B cell (primary cell): ENCODE results near the gene MTHFS. TPM values are rescaled to one million over a fixed set of nuclear protein-coding genes. Genes with fewer than 3 reads are reported as not detected.

Source experiments
- ATAC-seq: fragments of 200-7000 bp; cut with Tn5 transposase; one replicate; pipeline ENCODE4 v1.10.0; 2021; ENCODE audit warnings: low read depth, mild to moderate bottlenecking, moderate number of reproducible peaks, moderate library complexity
- CTCF ChIA-PET: fragments of 350-600 bp; sonication (Branson Sonifier 250); formaldehyde crosslinking; loops from one replicate; lab custom pipeline; 2021; ENCODE audit warnings: antibody characterized with exemption, inconsistent platforms; lab: Charles Lee
- POLR2A ChIA-PET: fragments of 350-600 bp; sonication (Branson Sonifier 250); formaldehyde crosslinking; loops from one replicate; lab custom pipeline; 2021; ENCODE audit warnings: antibody characterized with exemption; lab: Charles Lee
- DNase-seq: peaks from one replicate; pipeline ENCODE4 v3.0.0; 2013
- H2AFZ ChIP-seq: 2 replicates; pipeline ENCODE4 v1.6.1; 2012; ENCODE audit warnings: mild to moderate bottlenecking, low read depth, low read length; ENCODE audit not compliant: insufficient read depth, poor library complexity, severe bottlenecking
- H3K27ac ChIP-seq, 2 donors: 1 replicate in 1 of 2; 2 replicates in 1 of 2; pipeline ENCODE4 v1.5.1; 2012 to 2013; ENCODE audit warnings: low read length in 2 of 2, mild to moderate bottlenecking in 2 of 2, moderate library complexity in 1 of 2
- H3K27me3 ChIP-seq, 4 experiments: fragments of 200-600 bp in 1 of 4; sonication (generic) in 1 of 4; replicated peaks in 1 of 4; 1 replicate in 2 of 4; 2 replicates in 2 of 4; pipeline versions ENCODE4 v1.6.1 to v1.7.0; 2013 to 2016; ENCODE audit warnings: low read length in 3 of 4, mild to moderate bottlenecking in 2 of 4, mixed read lengths in 1 of 4, moderate library complexity in 1 of 4; ENCODE audit not compliant: insufficient read depth in 4 of 4, control insufficient read depth in 3 of 4; ENCODE audit errors: control extremely low read depth in 1 of 4
- H3K36me3 ChIP-seq, 2 experiments: replicated peaks in 1 of 2; 1 replicate in 1 of 2; 2 replicates in 1 of 2; pipeline versions ENCODE4 v1.6.1 to v1.7.1; 2013; ENCODE audit warnings: low read length in 1 of 2; ENCODE audit not compliant: insufficient read depth in 2 of 2, control insufficient read depth in 1 of 2; ENCODE audit errors: control extremely low read depth in 1 of 2, extremely low read depth in 1 of 2
- H3K4me1 ChIP-seq, 2 donors: fragments of 200-600 bp in 1 of 2; sonication (generic) in 1 of 2; 1 replicate in 1 of 2; 2 replicates in 1 of 2; pipeline versions ENCODE4 v1.5.1 to v1.6.1; 2013 to 2017; ENCODE audit warnings: low read length in 2 of 2; ENCODE audit not compliant: control insufficient read depth in 2 of 2, insufficient read depth in 2 of 2
- H3K4me2 ChIP-seq: replicated peaks from 2 replicates; pipeline ENCODE3; 2012; ENCODE audit warnings: mild to moderate bottlenecking, low read depth, low read length; ENCODE audit not compliant: poor library complexity, severe bottlenecking
- H3K4me3 ChIP-seq, 5 experiments: fragments of 200-600 bp in 1 of 5; sonication (generic) in 1 of 5; 1 replicate in 3 of 5; 2 replicates in 2 of 5; pipeline versions ENCODE4 v1.5.1 to v1.7.0; 2011 to 2016; ENCODE audit warnings: low read length in 4 of 5, mild to moderate bottlenecking in 4 of 5, low read depth in 2 of 5, control low read depth in 1 of 5, moderate library complexity in 1 of 5; ENCODE audit not compliant: insufficient read depth in 1 of 5; ENCODE audit errors: control extremely low read depth in 1 of 5, extremely low read depth in 1 of 5
- H3K79me2 ChIP-seq: fragments of 200-600 bp; sonication (generic); one replicate; pipeline ENCODE4 v1.6.0; 2016; ENCODE audit warnings: low read length; ENCODE audit not compliant: control insufficient read depth, insufficient read depth
- H3K9ac ChIP-seq: fragments of 200-600 bp; sonication (generic); 2 replicates; pipeline ENCODE4 v1.6.1; 2017; ENCODE audit warnings: mild to moderate bottlenecking, low read length, moderate library complexity
- H3K9me3 ChIP-seq, 3 donors: one replicate each; pipeline versions ENCODE4 v1.6.1 to v1.7.1; 2013; ENCODE audit warnings: low read length in 2 of 3; ENCODE audit not compliant: control insufficient read depth in 2 of 3, insufficient read depth in 1 of 3; ENCODE audit errors: control extremely low read depth in 1 of 3
- H4K20me1 ChIP-seq: 2 replicates; pipeline ENCODE4 v1.6.0; 2012; ENCODE audit warnings: mild to moderate bottlenecking, low read length; ENCODE audit not compliant: insufficient read depth, control insufficient read depth, poor library complexity, severe bottlenecking
- H3K27ac Mint-ChIP-seq: one replicate; pipeline ENCODE4 v1.8.0; 2021; ENCODE audit warnings: mixed read lengths
- H3K27me3 Mint-ChIP-seq: one replicate; pipeline ENCODE4 v1.8.0; 2021; ENCODE audit warnings: mixed read lengths
- H3K4me1 Mint-ChIP-seq: one replicate; pipeline ENCODE4 v1.8.0; 2021; ENCODE audit warnings: mixed read lengths
- H3K4me3 Mint-ChIP-seq: one replicate; pipeline ENCODE4 v1.8.0; 2021; ENCODE audit warnings: mixed read lengths
- H3K9me3 Mint-ChIP-seq: one replicate; pipeline ENCODE4 v1.8.0; 2022; ENCODE audit warnings: mixed read lengths; ENCODE audit not compliant: insufficient read depth
- CTCF ChIP-seq: fragments of 200-600 bp; IDR thresholded peaks from one replicate; pipeline ENCODE4 v1.8.0; 2022; ENCODE audit warnings: antibody characterized with exemption, mild to moderate bottlenecking
- EZH2 ChIP-seq: IDR thresholded peaks from 2 replicates; pipeline ENCODE4 v1.6.1; 2012; ENCODE audit warnings: borderline replicate concordance, low read depth, mild to moderate bottlenecking, moderate library complexity, low read length; ENCODE audit not compliant: insufficient read depth, poor library complexity, severe bottlenecking
- WGBS: methylation state at CpG from one replicate; pipeline ENCODE4 v1.1.5; 2013; ENCODE audit warnings: missing lambda C conversion rate; ENCODE audit not compliant: insufficient coverage; 5-methylcytosine and 5-hydroxymethylcytosine counted together
- intact Hi-C: fragments of 100-400 bp; cut with micrococcal nuclease; formaldehyde crosslinking; loops from one replicate; pipeline ENCODE4 v1.10.0; 2022
- polyA plus RNA-seq: library from polyadenylated mRNA; depleted of rRNA; stranded (reverse); fragments of >200 nt; gene quantifications from 2 replicates; pipeline ENCODE4 v1.2.3, GENCODE V29; 2012
- total RNA-seq, 2 donors: library from RNA; stranded (reverse); fragments of 120-200 nt in 1 of 2; gene quantifications; 1 replicate in 1 of 2; 2 replicates in 1 of 2; pipeline versions ENCODE4 v1.2.3 to v1.2.4, GENCODE V29; 2013 to 2022

Gene MTHFS
- total and polyA plus RNA-seq, 2 donors (not counting 1 experiment from before 2014, with no cell fraction given), result 20.1 to 20.9 TPM

- Mint-ChIP-seq H3K27me3 (no peaks in the 10 kb centered on the region), H3K4me3 (peak overlapping the region; percentile 95), H3K9me3 (no peaks in the 10 kb centered on the region), H3K27ac (peak overlapping the region; percentile 98), H3K4me1 (peaks cover 44% of the 10 kb centered on the region)
- H3K9me3 ChIP-seq, result no peaks in the 10 kb centered on the region
- no CpG with 5 or more reads among the region's 8 CpGs for WGBS
- H3K36me3 ChIP-seq, result peaks cover 0 to 5% of the 10 kb centered on the region in 2 experiments
- H3K9ac ChIP-seq, result peak overlapping the region; percentile 92
- H3K4me1 ChIP-seq, result peaks cover 23 to 32% of the 10 kb centered on the region in 2 donors
- peak overlapping the region; percentile 87 for H2AFZ ChIP-seq
- H3K79me2 ChIP-seq, result peaks cover 30% of the 10 kb centered on the region
- TF ChIP-seq EZH2 (no peak), CTCF (no peak)
- H3K4me3 ChIP-seq, result peak overlapping the region; percentile 71 to 85 (median 79)
- peak overlapping the region; percentile 90 to 98 for H3K27ac ChIP-seq
- DNase-seq (no peak), ATAC-seq (no peak)
- peak overlapping the region; percentile 85 for H3K4me2 ChIP-seq
- ChIA-PET POLR2A (interaction anchor here (1.7 to 4.4 kb wide), 2 partner anchors 13 to 26 kb away, joined by 4 to 35 read pairs; no protein-coding TSS in a partner anchor), CTCF (interaction anchor here (1.3 to 4.9 kb wide), 12 partner anchors 9 to 96 kb away, joined by 4 to 40 read pairs (median 5); partner anchors contain the start of gene BCL2A1)
- H3K27me3 ChIP-seq, result no peaks in the 10 kb centered on the region
- intact Hi-C loops, result loop anchor here (1.0 to 2.0 kb wide), 3 partner anchors 12 to 73 kb away; partner anchors contain the start of gene BCL2A1
- H4K20me1 ChIP-seq, result no peaks in the 10 kb centered on the region
These were observed 515 bp upstream of the MTHFS start for GRCh38 chr15:79897380-79897678.

- Histone ChIP-seq H3K9me3 (no peaks in the 10 kb centered on the region), H3K4me1 (peaks cover 23 to 32% of the 10 kb centered on the region in 2 donors), H3K27ac (peak overlapping the region; percentile 90 to 98), H3K9ac (peak overlapping the region; percentile 92), H3K79me2 (peaks cover 42% of the 10 kb centered on the region), H3K27me3 (no peaks in the 10 kb centered on the region), H4K20me1 (no peaks in the 10 kb centered on the region), H3K4me3 (peak overlapping the region; percentile 65 to 85 (median 71)), H3K36me3 (peaks cover 0 to 8% of the 10 kb centered on the region in 2 experiments), H2AFZ (peak overlapping the region; percentile 87), H3K4me2 (peak overlapping the region; percentile 85)
- Mint-ChIP-seq H3K9me3 (no peaks in the 10 kb centered on the region), H3K27me3 (no peaks in the 10 kb centered on the region), H3K4me3 (peak overlapping the region; percentile 97), H3K27ac (peak overlapping the region; percentile 98), H3K4me1 (peaks cover 40% of the 10 kb centered on the region)
- ChIA-PET CTCF (interaction anchor here (0.6 to 4.9 kb wide), 14 partner anchors 10 to 515 kb away, joined by 3 to 40 read pairs (median 5); partner anchors contain the start of gene BCL2A1), POLR2A (interaction anchor here (0.6 to 4.4 kb wide), 6 partner anchors 25 to 97 kb away, joined by 3 to 35 read pairs (median 3); no protein-coding TSS in a partner anchor)
- TF ChIP-seq CTCF (no peak), EZH2 (no peak)
- 16% methylated on average over 10 of the region's 10 CpGs for WGBS
- peak; percentile 3 for ATAC-seq
- DNase-seq, result no peak
- intact Hi-C loops, result loop anchor here (1.0 to 2.0 kb wide), 5 partner anchors 75 to 277 kb away; partner anchors contain the start of genes BCL2A1 and ZFAND6
These were observed 632 bp downstream of the MTHFS start for GRCh38 chr15:79896131-79896633.
